Measurements from ENCODE around the gene CELSR1.

DNA sequence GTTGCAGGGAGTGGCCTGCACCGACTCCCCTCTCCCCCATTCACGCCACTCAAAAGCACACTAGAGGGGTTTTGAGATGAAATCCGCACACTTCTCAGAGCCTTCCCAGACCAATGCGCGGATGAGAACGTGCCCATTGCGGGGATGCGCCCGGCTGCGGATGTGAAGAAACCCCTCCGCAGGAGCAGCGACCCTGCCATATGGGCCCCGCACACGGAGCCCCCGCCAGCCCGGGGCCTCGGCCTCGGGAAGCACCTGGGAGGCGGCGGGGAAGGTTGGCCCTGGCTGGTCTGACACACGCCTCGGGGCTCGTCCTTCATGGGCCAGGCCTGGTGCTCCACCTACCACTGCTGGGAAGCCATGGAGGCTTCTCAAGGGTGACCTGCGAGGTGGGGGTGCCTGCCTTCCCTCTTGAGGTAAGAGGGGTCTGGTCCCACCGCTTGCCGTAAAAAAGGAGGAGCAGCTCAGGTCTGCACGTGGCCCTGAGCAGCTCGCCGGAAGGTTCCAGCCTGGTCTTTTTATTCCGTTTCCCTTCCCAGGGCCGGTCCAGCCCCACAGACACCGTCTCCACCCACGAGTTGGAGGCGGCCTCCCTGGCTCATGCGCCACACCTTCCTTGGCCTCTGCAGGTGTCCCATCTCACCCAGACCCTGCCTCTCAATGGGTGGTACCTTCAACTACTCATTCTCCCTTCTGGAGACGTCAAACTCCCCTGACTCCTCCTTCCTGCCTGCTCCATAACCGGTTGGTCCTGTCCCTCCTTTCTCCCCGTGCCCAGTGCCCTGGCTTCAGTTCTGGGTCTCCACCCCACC is 162.6 kb downstream of the CELSR1 start:
- TF ChIP-seq, protein P1, sequence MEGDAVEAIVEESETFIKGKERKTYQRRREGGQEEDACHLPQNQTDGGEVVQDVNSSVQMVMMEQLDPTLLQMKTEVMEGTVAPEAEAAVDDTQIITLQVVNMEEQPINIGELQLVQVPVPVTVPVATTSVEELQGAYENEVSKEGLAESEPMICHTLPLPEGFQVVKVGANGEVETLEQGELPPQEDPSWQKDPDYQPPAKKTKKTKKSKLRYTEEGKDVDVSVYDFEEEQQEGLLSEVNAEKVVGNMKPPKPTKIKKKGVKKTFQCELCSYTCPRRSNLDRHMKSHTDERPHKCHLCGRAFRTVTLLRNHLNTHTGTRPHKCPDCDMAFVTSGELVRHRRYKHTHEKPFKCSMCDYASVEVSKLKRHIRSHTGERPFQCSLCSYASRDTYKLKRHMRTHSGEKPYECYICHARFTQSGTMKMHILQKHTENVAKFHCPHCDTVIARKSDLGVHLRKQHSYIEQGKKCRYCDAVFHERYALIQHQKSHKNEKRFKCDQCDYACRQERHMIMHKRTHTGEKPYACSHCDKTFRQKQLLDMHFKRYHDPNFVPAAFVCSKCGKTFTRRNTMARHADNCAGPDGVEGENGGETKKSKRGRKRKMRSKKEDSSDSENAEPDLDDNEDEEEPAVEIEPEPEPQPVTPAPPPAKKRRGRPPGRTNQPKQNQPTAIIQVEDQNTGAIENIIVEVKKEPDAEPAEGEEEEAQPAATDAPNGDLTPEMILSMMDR (IDR thresholded peaks at IDR 0.05 in 2 of 3, conservative IDR thresholded peaks at IDR 0.05 in 1 of 3; ENCODE audit: borderline replicate concordance in 1 of 3, insufficient read depth in 1 of 3, low read depth in 2 of 3, low read length in 2 of 3), result no peak
- TF ChIP-seq EZH2 (IDR thresholded peaks at IDR 0.05), result no peak
- no peak for TF ChIP-seq POLR2A (IDR thresholded peaks at IDR 0.05; ENCODE audit: borderline replicate concordance, extremely low read depth, insufficient read depth, insufficient read length)
- TF ChIP-seq POLR2AphosphoS5 (IDR thresholded peaks at IDR 0.05; ENCODE audit: low read depth, low read length), result no peak
- no peak for TF ChIP-seq SP1 (IDR thresholded peaks at IDR 0.05; ENCODE audit: low read depth)
- TF ChIP-seq CBX3 (IDR thresholded peaks at IDR 0.05; ENCODE audit: low read depth), result no peak
- TF ChIP-seq, protein P2, sequence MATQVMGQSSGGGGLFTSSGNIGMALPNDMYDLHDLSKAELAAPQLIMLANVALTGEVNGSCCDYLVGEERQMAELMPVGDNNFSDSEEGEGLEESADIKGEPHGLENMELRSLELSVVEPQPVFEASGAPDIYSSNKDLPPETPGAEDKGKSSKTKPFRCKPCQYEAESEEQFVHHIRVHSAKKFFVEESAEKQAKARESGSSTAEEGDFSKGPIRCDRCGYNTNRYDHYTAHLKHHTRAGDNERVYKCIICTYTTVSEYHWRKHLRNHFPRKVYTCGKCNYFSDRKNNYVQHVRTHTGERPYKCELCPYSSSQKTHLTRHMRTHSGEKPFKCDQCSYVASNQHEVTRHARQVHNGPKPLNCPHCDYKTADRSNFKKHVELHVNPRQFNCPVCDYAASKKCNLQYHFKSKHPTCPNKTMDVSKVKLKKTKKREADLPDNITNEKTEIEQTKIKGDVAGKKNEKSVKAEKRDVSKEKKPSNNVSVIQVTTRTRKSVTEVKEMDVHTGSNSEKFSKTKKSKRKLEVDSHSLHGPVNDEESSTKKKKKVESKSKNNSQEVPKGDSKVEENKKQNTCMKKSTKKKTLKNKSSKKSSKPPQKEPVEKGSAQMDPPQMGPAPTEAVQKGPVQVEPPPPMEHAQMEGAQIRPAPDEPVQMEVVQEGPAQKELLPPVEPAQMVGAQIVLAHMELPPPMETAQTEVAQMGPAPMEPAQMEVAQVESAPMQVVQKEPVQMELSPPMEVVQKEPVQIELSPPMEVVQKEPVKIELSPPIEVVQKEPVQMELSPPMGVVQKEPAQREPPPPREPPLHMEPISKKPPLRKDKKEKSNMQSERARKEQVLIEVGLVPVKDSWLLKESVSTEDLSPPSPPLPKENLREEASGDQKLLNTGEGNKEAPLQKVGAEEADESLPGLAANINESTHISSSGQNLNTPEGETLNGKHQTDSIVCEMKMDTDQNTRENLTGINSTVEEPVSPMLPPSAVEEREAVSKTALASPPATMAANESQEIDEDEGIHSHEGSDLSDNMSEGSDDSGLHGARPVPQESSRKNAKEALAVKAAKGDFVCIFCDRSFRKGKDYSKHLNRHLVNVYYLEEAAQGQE (IDR thresholded peaks at IDR 0.05; ENCODE audit: low read depth), result no peak
- no peak for TF ChIP-seq ZFX (IDR thresholded peaks at IDR 0.05)
- no peak for TF ChIP-seq SIN3A (IDR thresholded peaks at IDR 0.05; ENCODE audit: low read depth)
- no peak for TF ChIP-seq JUND (IDR thresholded peaks at IDR 0.05)
- TF ChIP-seq EZH2phosphoT487 (IDR thresholded peaks at IDR 0.05; ENCODE audit: borderline replicate concordance), result no peak
- TF ChIP-seq, protein P3, sequence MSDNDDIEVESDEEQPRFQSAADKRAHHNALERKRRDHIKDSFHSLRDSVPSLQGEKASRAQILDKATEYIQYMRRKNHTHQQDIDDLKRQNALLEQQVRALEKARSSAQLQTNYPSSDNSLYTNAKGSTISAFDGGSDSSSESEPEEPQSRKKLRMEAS (IDR thresholded peaks at IDR 0.05), result no peak
- TF ChIP-seq YY1 (IDR thresholded peaks at IDR 0.05; ENCODE audit: extremely low read depth, insufficient replicate concordance, low read depth, low read length), result no peak
